Measurements from ENCODE around the gene NR2C2AP. TPM values are rescaled to one million over a fixed set of nuclear protein-coding genes. Genes with fewer than 3 reads are reported as not detected.

The NR2C2AP gene
- total and polyA plus RNA-seq, 2 of the 13 experiments (the other 11 are each of a cell fraction or from before 2014, with no cell fraction given) = 12.2 to 26.8 TPM

DNA sequence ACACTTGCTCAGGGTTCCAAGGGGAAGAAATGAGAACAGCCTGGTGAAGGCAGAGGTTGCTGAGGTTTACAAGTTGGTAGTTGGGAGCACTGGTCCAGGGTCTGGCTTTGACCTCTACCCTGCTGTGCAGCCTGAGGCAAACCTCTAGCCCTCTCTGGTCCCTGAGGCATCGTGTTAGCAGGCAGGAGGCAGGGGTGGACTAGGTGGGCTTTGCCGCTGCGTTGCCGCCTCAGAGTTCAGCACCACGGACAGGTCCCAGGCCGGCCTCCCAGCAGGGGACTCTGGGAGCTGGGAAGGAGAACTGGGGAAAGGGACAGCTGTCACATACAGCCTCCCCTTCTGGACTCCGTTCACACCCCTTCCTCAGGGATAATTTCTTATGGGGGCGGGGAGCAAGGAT lies 11.7 kb upstream of the NR2C2AP start (continued):
- TF ChIP-seq ZKSCAN8 (CRISPR knock-in tag; IDR thresholded peaks at IDR 0.05; ENCODE audit: borderline replicate concordance) (peak; percentile 55; the same call in 1 of the 2 replicates), ZNF614 (CRISPR knock-in tag; IDR thresholded peaks at IDR 0.05; ENCODE audit: borderline replicate concordance) (0 out of 2 replicates have a peak, but pooled peaks have one; percentile 41), ZNF572 (CRISPR knock-in tag; IDR thresholded peaks at IDR 0.05) (no peak), ZNF446 (CRISPR knock-in tag; IDR thresholded peaks at IDR 0.05) (peak; percentile 75; the same call in 1 of the 2 replicates), ZNF468 (CRISPR knock-in tag; IDR thresholded peaks at IDR 0.05) (peak; percentile 79; the same call in 1 of the 2 replicates), KLF12 (CRISPR knock-in tag; IDR thresholded peaks at IDR 0.05; ENCODE audit: borderline replicate concordance) (peak; percentile 76; the same call in 1 of the 2 replicates), CHCHD3 (CRISPR knock-in tag; IDR thresholded peaks at IDR 0.05) (no peak), U2AF1 (optimal IDR thresholded peaks at IDR 0.05; ENCODE audit: low read depth, low read length) (no peak), ZNF143 (CRISPR knock-in tag; IDR thresholded peaks at IDR 0.05) (peak; percentile 74), KAT8 (CRISPR knock-in tag; IDR thresholded peaks at IDR 0.05) (peak; percentile 50; the same call in 1 of the 2 replicates), FOXO1 (CRISPR knock-in tag; IDR thresholded peaks at IDR 0.05) (peak; percentile 36; the same call in 1 of the 2 replicates), LBX2 (CRISPR knock-in tag; IDR thresholded peaks at IDR 0.05; ENCODE audit: borderline replicate concordance) (no peak), KLF16 (CRISPR knock-in tag; IDR thresholded peaks at IDR 0.05) (peak in 1 of 2 experiments; percentile 77; a peak in 2 of 4 replicates), CCDC6 (CRISPR knock-in tag; IDR thresholded peaks at IDR 0.05) (0 out of 2 replicates have a peak, but pooled peaks have one; percentile 28), ARNTL (CRISPR knock-in tag; IDR thresholded peaks at IDR 0.05) (0 out of 2 replicates have a peak, but pooled peaks have one; percentile 40), ZNF589 (CRISPR knock-in tag; conservative IDR thresholded peaks at IDR 0.05) (no peak), KMT2A (CRISPR knock-in tag; IDR thresholded peaks at IDR 0.05) (no peak)
- TF ChIP-seq, protein P1, sequence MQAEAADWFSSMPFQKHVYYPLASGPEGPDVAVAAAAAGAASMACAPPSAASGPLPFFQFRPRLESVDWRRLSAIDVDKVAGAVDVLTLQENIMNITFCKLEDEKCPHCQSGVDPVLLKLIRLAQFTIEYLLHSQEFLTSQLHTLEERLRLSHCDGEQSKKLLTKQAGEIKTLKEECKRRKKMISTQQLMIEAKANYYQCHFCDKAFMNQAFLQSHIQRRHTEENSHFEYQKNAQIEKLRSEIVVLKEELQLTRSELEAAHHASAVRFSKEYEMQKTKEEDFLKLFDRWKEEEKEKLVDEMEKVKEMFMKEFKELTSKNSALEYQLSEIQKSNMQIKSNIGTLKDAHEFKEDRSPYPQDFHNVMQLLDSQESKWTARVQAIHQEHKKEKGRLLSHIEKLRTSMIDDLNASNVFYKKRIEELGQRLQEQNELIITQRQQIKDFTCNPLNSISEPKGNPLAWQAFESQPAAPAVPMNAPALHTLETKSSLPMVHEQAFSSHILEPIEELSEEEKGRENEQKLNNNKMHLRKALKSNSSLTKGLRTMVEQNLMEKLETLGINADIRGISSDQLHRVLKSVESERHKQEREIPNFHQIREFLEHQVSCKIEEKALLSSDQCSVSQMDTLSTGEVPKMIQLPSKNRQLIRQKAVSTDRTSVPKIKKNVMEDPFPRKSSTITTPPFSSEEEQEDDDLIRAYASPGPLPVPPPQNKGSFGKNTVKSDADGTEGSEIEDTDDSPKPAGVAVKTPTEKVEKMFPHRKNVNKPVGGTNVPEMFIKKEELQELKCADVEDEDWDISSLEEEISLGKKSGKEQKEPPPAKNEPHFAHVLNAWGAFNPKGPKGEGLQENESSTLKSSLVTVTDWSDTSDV (CRISPR knock-in tag; IDR thresholded peaks at IDR 0.05) = no peak
- TF ChIP-seq, protein P2, sequence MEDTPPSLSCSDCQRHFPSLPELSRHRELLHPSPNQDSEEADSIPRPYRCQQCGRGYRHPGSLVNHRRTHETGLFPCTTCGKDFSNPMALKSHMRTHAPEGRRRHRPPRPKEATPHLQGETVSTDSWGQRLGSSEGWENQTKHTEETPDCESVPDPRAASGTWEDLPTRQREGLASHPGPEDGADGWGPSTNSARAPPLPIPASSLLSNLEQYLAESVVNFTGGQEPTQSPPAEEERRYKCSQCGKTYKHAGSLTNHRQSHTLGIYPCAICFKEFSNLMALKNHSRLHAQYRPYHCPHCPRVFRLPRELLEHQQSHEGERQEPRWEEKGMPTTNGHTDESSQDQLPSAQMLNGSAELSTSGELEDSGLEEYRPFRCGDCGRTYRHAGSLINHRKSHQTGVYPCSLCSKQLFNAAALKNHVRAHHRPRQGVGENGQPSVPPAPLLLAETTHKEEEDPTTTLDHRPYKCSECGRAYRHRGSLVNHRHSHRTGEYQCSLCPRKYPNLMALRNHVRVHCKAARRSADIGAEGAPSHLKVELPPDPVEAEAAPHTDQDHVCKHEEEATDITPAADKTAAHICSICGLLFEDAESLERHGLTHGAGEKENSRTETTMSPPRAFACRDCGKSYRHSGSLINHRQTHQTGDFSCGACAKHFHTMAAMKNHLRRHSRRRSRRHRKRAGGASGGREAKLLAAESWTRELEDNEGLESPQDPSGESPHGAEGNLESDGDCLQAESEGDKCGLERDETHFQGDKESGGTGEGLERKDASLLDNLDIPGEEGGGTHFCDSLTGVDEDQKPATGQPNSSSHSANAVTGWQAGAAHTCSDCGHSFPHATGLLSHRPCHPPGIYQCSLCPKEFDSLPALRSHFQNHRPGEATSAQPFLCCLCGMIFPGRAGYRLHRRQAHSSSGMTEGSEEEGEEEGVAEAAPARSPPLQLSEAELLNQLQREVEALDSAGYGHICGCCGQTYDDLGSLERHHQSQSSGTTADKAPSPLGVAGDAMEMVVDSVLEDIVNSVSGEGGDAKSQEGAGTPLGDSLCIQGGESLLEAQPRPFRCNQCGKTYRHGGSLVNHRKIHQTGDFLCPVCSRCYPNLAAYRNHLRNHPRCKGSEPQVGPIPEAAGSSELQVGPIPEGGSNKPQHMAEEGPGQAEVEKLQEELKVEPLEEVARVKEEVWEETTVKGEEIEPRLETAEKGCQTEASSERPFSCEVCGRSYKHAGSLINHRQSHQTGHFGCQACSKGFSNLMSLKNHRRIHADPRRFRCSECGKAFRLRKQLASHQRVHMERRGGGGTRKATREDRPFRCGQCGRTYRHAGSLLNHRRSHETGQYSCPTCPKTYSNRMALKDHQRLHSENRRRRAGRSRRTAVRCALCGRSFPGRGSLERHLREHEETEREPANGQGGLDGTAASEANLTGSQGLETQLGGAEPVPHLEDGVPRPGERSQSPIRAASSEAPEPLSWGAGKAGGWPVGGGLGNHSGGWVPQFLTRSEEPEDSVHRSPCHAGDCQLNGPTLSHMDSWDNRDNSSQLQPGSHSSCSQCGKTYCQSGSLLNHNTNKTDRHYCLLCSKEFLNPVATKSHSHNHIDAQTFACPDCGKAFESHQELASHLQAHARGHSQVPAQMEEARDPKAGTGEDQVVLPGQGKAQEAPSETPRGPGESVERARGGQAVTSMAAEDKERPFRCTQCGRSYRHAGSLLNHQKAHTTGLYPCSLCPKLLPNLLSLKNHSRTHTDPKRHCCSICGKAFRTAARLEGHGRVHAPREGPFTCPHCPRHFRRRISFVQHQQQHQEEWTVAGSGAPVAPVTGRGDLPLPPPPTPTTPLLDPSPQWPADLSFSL (CRISPR knock-in tag; IDR thresholded peaks at IDR 0.05) = no peak
- TF ChIP-seq, protein P3, sequence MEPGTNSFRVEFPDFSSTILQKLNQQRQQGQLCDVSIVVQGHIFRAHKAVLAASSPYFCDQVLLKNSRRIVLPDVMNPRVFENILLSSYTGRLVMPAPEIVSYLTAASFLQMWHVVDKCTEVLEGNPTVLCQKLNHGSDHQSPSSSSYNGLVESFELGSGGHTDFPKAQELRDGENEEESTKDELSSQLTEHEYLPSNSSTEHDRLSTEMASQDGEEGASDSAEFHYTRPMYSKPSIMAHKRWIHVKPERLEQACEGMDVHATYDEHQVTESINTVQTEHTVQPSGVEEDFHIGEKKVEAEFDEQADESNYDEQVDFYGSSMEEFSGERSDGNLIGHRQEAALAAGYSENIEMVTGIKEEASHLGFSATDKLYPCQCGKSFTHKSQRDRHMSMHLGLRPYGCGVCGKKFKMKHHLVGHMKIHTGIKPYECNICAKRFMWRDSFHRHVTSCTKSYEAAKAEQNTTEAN (CRISPR knock-in tag; conservative IDR thresholded peaks at IDR 0.05) = peak; percentile 87

Data from HepG2 (cell line).